Heart right ventricle (tissue), 16 donors: ENCODE results near the gene DNM3. TPM values are rescaled to one million over a fixed set of nuclear protein-coding genes. Genes with fewer than 3 reads are reported as not detected.

Source experiments
- ATAC-seq, 8 donors: fragments of 200-7000 bp; cut with Tn5 transposase; one replicate each; pipeline ENCODE4 v1.9.1; 2020; ENCODE audit warnings: mild to moderate bottlenecking in 8 of 8, moderate library complexity in 8 of 8, moderate number of reproducible peaks in 1 of 8
- DNase-seq, 2 donors: peaks; one replicate each; pipeline ENCODE4 v3.0.0-alpha.2; 2020
- H3K27ac ChIP-seq, 10 donors: fragments of 200-600 bp; sonication (generic) in 2 of 10; one replicate each; pipeline versions ENCODE4 v1.5.0 to v1.8.0; 2020 to 2022; ENCODE audit warnings: mild to moderate bottlenecking in 3 of 10
- H3K27me3 ChIP-seq, 7 donors: fragments of 200-600 bp; one replicate each; pipeline ENCODE4 v1.8.0; 2021 to 2022; ENCODE audit warnings: mild to moderate bottlenecking in 2 of 7
- H3K36me3 ChIP-seq, 9 donors: fragments of 200-600 bp; sonication (generic) in 1 of 9; one replicate each; pipeline versions ENCODE4 v1.5.0 to v1.8.0; 2020 to 2022; ENCODE audit warnings: mild to moderate bottlenecking in 2 of 9
- H3K4me1 ChIP-seq, 9 donors: fragments of 200-600 bp; sonication (generic) in 1 of 9; one replicate each; pipeline versions ENCODE4 v1.5.0 to v1.8.0; 2020 to 2022; ENCODE audit warnings: mild to moderate bottlenecking in 4 of 9
- H3K4me3 ChIP-seq, 10 donors: fragments of 200-600 bp; sonication (generic) in 2 of 10; one replicate each; pipeline versions ENCODE4 v1.5.0 to v1.8.0; 2020 to 2022; ENCODE audit warnings: mild to moderate bottlenecking in 7 of 10, moderate library complexity in 2 of 10
- H3K9me3 ChIP-seq, 11 donors: fragments of 200-600 bp in 10 of 11; sonication (generic) in 2 of 11; one replicate each; pipeline versions ENCODE4 v1.5.0 to v1.8.0; 2013 to 2022; ENCODE audit warnings: mild to moderate bottlenecking in 2 of 11, control low read depth in 1 of 11, moderate library complexity in 1 of 11
- CTCF ChIP-seq, 9 donors: fragments of 200-600 bp; sonication (generic) in 2 of 9; IDR thresholded peaks; one replicate each; pipeline versions ENCODE4 v1.5.0 to v1.8.0; 2021 to 2022; ENCODE audit warnings: antibody characterized with exemption in 9 of 9, mild to moderate bottlenecking in 5 of 9, moderate library complexity in 1 of 9
- WGBS, 2 donors: extraction: QIAGEN DNeasy Blood & Tissue Kit; methylation state at CpG; one replicate each; pipeline ENCODE4 v1.1.7; 2013; ENCODE audit warnings: inconsistent platforms in 1 of 2; 5-methylcytosine and 5-hydroxymethylcytosine counted together
- intact Hi-C, 10 donors: fragments of 100-400 bp; cut with DNase I; formaldehyde crosslinking; loops; one replicate each; pipeline versions ENCODE4 v1.11.1 to v1.14.2; 2022
- polyA plus RNA-seq, 2 donors: library from polyadenylated mRNA; stranded (reverse); fragments of 200-250 nt; gene quantifications; one replicate each; pipeline ENCODE4 v1.2.3, GENCODE V29; 2013
- total RNA-seq, 10 donors: library from RNA; stranded (reverse); fragmentation: NEBNext Ultra II Directional in 3 of 10; extraction: Animal tissue kit (Norgen Biotek cat#: 25700) in 3 of 10; gene quantifications; one replicate each; pipeline versions ENCODE4 v1.2.1 to v1.2.4, GENCODE V29; 2021 to 2023
- donor health status: Arrhythmogenic right ventricular cardiomyopathy.
- donor health status: ischemic (EF 13 %, LVEDD 7.1; RV severe dilation, severe dysfunction).
- donor health status: healthy with polysubstance abuse.
- donor health status: DM: no; HTN: yes; CAD: no.
- donor health status: DM: no; HTN: no; CAD: no.
- donor health status: ischemic (EF 25% LVEDD 6.9; RV normal size, moderate dysfunction).
- donor health status: ischemic (EF 25% LVEDD 5.7; RV mildly dilated, moderate dysfunction).
- donor health status: healthy.
- donor health status: DM: yes; HTN: yes; CAD: no.
- donor health status: Ischemic cardiomyopathy.
- donor health status: ischemic (EF 35%, LVEDD 5.7; RV mildly dilated, moderate dysfunction).
- donor health status: nonischemic (EF 11% LVEDD 7.7; RV severe dilation, severe dysfunction).
- donor health status: DM: yes; HTN: yes; CAD: no.
- donor health status: PGD.
- donor health status: ischemic (EF 29% LVEDD 5.4; RV normal size, mild dysfunction).
- donor health status: nonischemic (EF 23%, LVEDD 6.1; RV moderate dilation, normal function).

Gene DNM3
- total and polyA plus RNA-seq, 12 donors, result 0.77 to 2.8 (median 2.2) TPM

- Histone ChIP-seq H3K4me3 (no peak overlapping the region), H3K4me1 (peaks cover 0 to 7% (median 0%) of the 10 kb centered on the region in 9 donors), H3K27me3 (no peaks in the 10 kb centered on the region), H3K9me3 (no peaks in the 10 kb centered on the region), H3K27ac (no peak overlapping the region), H3K36me3 (no peaks in the 10 kb centered on the region)
- intact Hi-C loops, result no loop called here
- WGBS, 2 donors, result 55 to 57% methylated on average over 2 of the region's 2 CpGs
- TF ChIP-seq CTCF (IDR thresholded peaks at IDR 0.05), result no peak
- ATAC-seq (no peak), DNase-seq (no peak)
Measured at GRCh38 chr1:171969226-171969625, 127.9 kb downstream of the DNM3 start.

GRCh38 chr1:171969813-171970212, 128.5 kb downstream of the DNM3 start:
- no peak for TF ChIP-seq CTCF (IDR thresholded peaks at IDR 0.05)
- DNase-seq, result no peak
- Histone ChIP-seq H3K27ac (no peak overlapping the region), H3K27me3 (no peaks in the 10 kb centered on the region), H3K4me3 (no peak overlapping the region), H3K9me3 (no peaks in the 10 kb centered on the region), H3K36me3 (no peaks in the 10 kb centered on the region), H3K4me1 (peaks cover 0 to 7% (median 0%) of the 10 kb centered on the region in 9 donors)
- ATAC-seq, result no peak
- WGBS, 2 donors, result 49 to 79% methylated on average over 3 of the region's 3 CpGs
- intact Hi-C loops, result no loop called here

- ATAC-seq (no peak), DNase-seq (no peak)
- H3K4me1 ChIP-seq, result no peaks in the 10 kb centered on the region
- no peaks in the 10 kb centered on the region for H3K27me3 ChIP-seq
- no peaks in the 10 kb centered on the region for H3K36me3 ChIP-seq
- H3K27ac ChIP-seq, result no peak overlapping the region
- H3K9me3 ChIP-seq, result no peaks in the 10 kb centered on the region
- intact Hi-C loops, result no loop called here
- 90 to 94% methylated on average over 3 of the region's 3 CpGs for WGBS, 2 donors
- TF ChIP-seq CTCF (IDR thresholded peaks at IDR 0.05), result no peak
- no peak overlapping the region for H3K4me3 ChIP-seq
Measured at GRCh38 chr1:171972846-171973245, 131.5 kb downstream of the DNM3 start.

GRCh38 chr1:171973421-171973820, 132.1 kb downstream of the DNM3 start:
- Histone ChIP-seq H3K9me3 (no peaks in the 10 kb centered on the region), H3K36me3 (no peaks in the 10 kb centered on the region), H3K4me1 (no peaks in the 10 kb centered on the region), H3K27ac (no peak overlapping the region), H3K27me3 (no peaks in the 10 kb centered on the region), H3K4me3 (no peak overlapping the region)
- no peak for TF ChIP-seq CTCF (IDR thresholded peaks at IDR 0.05)
- no peak for DNase-seq
- no peak for ATAC-seq
- intact Hi-C loops, result no loop called here

GRCh38 chr1:171981303-171981702, 140.0 kb downstream of the DNM3 start:
- Histone ChIP-seq H3K9me3 (no peaks in the 10 kb centered on the region), H3K27ac (no peak overlapping the region), H3K27me3 (no peaks in the 10 kb centered on the region), H3K4me1 (peaks cover 0 to 20% (median 0%) of the 10 kb centered on the region in 9 donors), H3K36me3 (no peaks in the 10 kb centered on the region), H3K4me3 (no peak overlapping the region)
- no peak for TF ChIP-seq CTCF (IDR thresholded peaks at IDR 0.05)
- DNase-seq (no peak), ATAC-seq (no peak)
- intact Hi-C loops, result loop anchor here in 6 of 10 donors (5.0 to 10.0 kb wide), 3 partner anchors 179 to 337 kb away; no protein-coding TSS in a partner anchor
